Activated CD4-positive, alpha-beta T cell treated with anti-CD3 and anti-CD28 coated beads, Interleukin-2, amount 10 ng/mL, durations not matched to agents 24 days and 14 days (primary cell): ENCODE data around the gene GATB. TPM values are rescaled to one million over a fixed set of nuclear protein-coding genes. Genes with fewer than 3 reads are reported as not detected.

Experiments used
- DNase-seq: peaks from one replicate; pipeline ENCODE4 v3.0.0; 2022
- H3K27ac Mint-ChIP-seq: one replicate; pipeline ENCODE4 v1.8.0; 2022; ENCODE audit warnings: mild to moderate bottlenecking, mixed read lengths
- H3K27me3 Mint-ChIP-seq: one replicate; pipeline ENCODE4 v1.8.0; 2022; ENCODE audit warnings: mixed read lengths
- H3K36me3 Mint-ChIP-seq: one replicate; pipeline ENCODE4 v1.8.0; 2022; ENCODE audit warnings: low read depth, mild to moderate bottlenecking, mixed read lengths
- H3K4me1 Mint-ChIP-seq: one replicate; pipeline ENCODE4 v1.8.0; 2021; ENCODE audit warnings: mixed read lengths
- H3K4me3 Mint-ChIP-seq: one replicate; pipeline ENCODE4 v1.8.0; 2022; ENCODE audit warnings: mild to moderate bottlenecking, moderate library complexity, mixed read lengths
- H3K9me3 Mint-ChIP-seq: one replicate; pipeline ENCODE4 v1.8.0; 2021; ENCODE audit warnings: mixed read lengths
- intact Hi-C: fragments of 100-400 bp; cut with micrococcal nuclease; formaldehyde crosslinking; loops from one replicate; pipeline ENCODE4 v1.15.1; 2023
- total RNA-seq: library from RNA; stranded (reverse); gene quantifications from 2 replicates; pipeline ENCODE4 v1.2.3, GENCODE V29; 2022

The GATB gene
- total RNA-seq, 1 donor from 2014 or later: 20.2 TPM

- intact Hi-C loops: no loop called here
- Mint-ChIP-seq H3K27me3 (peaks cover 11% of the 10 kb centered on the region), H3K4me1 (no peaks in the 10 kb centered on the region), H3K4me3 (no peak overlapping the region), H3K9me3 (peaks cover 4% of the 10 kb centered on the region), H3K36me3 (no peaks in the 10 kb centered on the region), H3K27ac (no peak overlapping the region)
- DNase-seq: no peak
Measured at GRCh38 chr4:151798678-151799416, 38.0 kb upstream of the GATB start.

- Mint-ChIP-seq H3K27me3 (peaks cover 11% of the 10 kb centered on the region), H3K4me1 (no peaks in the 10 kb centered on the region), H3K9me3 (peaks cover 4% of the 10 kb centered on the region), H3K27ac (no peak overlapping the region), H3K4me3 (no peak overlapping the region), H3K36me3 (no peaks in the 10 kb centered on the region)
- intact Hi-C loops: no loop called here
- DNase-seq: no peak
Measured at GRCh38 chr4:151797853-151798252, 37.0 kb upstream of the GATB start.

GRCh38 chr4:151797131-151797530 is 36.3 kb upstream of the GATB start:
- Mint-ChIP-seq H3K27me3 (peaks cover 11% of the 10 kb centered on the region), H3K36me3 (no peaks in the 10 kb centered on the region), H3K4me3 (no peak overlapping the region), H3K27ac (no peak overlapping the region), H3K9me3 (peaks cover 4% of the 10 kb centered on the region), H3K4me1 (no peaks in the 10 kb centered on the region)
- DNase-seq: no peak
- intact Hi-C loops: no loop called here

- Mint-ChIP-seq H3K4me1 (no peaks in the 10 kb centered on the region), H3K9me3 (peaks cover 4% of the 10 kb centered on the region), H3K4me3 (no peak overlapping the region), H3K27ac (no peak overlapping the region), H3K27me3 (peaks cover 12% of the 10 kb centered on the region), H3K36me3 (no peaks in the 10 kb centered on the region)
- intact Hi-C loops: no loop called here
- DNase-seq: no peak
Measured at GRCh38 chr4:151796106-151796505, 35.3 kb upstream of the GATB start.

GRCh38 chr4:151792995-151793394 is 32.2 kb upstream of the GATB start:
- intact Hi-C loops: no loop called here
- no peak overlapping the region for H3K27ac Mint-ChIP-seq
- peaks cover 25% of the 10 kb centered on the region for H3K27me3 Mint-ChIP-seq
- no peak overlapping the region for H3K4me3 Mint-ChIP-seq
- H3K4me1 Mint-ChIP-seq: no peaks in the 10 kb centered on the region
- no peak for DNase-seq
- no peaks in the 10 kb centered on the region for H3K9me3 Mint-ChIP-seq
- no peaks in the 10 kb centered on the region for H3K36me3 Mint-ChIP-seq

- Mint-ChIP-seq H3K27ac (no peak overlapping the region), H3K4me3 (no peak overlapping the region), H3K4me1 (no peaks in the 10 kb centered on the region), H3K36me3 (no peaks in the 10 kb centered on the region), H3K9me3 (no peaks in the 10 kb centered on the region), H3K27me3 (peaks cover 27% of the 10 kb centered on the region)
- DNase-seq: no peak
- intact Hi-C loops: no loop called here
Measured at GRCh38 chr4:151792530-151792929, 31.7 kb upstream of the GATB start.

- no peak for DNase-seq
- Mint-ChIP-seq H3K9me3 (no peaks in the 10 kb centered on the region), H3K27ac (no peak overlapping the region), H3K36me3 (no peaks in the 10 kb centered on the region), H3K4me3 (no peak overlapping the region), H3K27me3 (peaks cover 27% of the 10 kb centered on the region), H3K4me1 (no peaks in the 10 kb centered on the region)
- intact Hi-C loops: no loop called here
Measured at GRCh38 chr4:151788021-151788420, 27.2 kb upstream of the GATB start.

GRCh38 chr4:151786158-151786495 is 25.3 kb upstream of the GATB start:
- Mint-ChIP-seq H3K36me3 (no peaks in the 10 kb centered on the region), H3K4me3 (no peak overlapping the region), H3K27ac (no peak overlapping the region), H3K9me3 (no peaks in the 10 kb centered on the region), H3K4me1 (peaks cover 3% of the 10 kb centered on the region), H3K27me3 (peaks cover 36% of the 10 kb centered on the region)
- DNase-seq: no peak
- intact Hi-C loops: no loop called here

- no peak for DNase-seq
- no peak overlapping the region for H3K4me3 Mint-ChIP-seq
- peaks cover 37% of the 10 kb centered on the region for H3K27me3 Mint-ChIP-seq
- intact Hi-C loops: no loop called here
- no peak overlapping the region for H3K27ac Mint-ChIP-seq
- H3K4me1 Mint-ChIP-seq: peaks cover 3% of the 10 kb centered on the region
- H3K9me3 Mint-ChIP-seq: no peaks in the 10 kb centered on the region
- H3K36me3 Mint-ChIP-seq: no peaks in the 10 kb centered on the region
Measured at GRCh38 chr4:151785484-151786157, 24.8 kb upstream of the GATB start.

- intact Hi-C loops: no loop called here
- no peaks in the 10 kb centered on the region for H3K9me3 Mint-ChIP-seq
- H3K4me3 Mint-ChIP-seq: no peak overlapping the region
- H3K4me1 Mint-ChIP-seq: peaks cover 3% of the 10 kb centered on the region
- H3K36me3 Mint-ChIP-seq: no peaks in the 10 kb centered on the region
- DNase-seq: no peak
- H3K27me3 Mint-ChIP-seq: peaks cover 35% of the 10 kb centered on the region
- H3K27ac Mint-ChIP-seq: no peak overlapping the region
Measured at GRCh38 chr4:151784706-151785105, 23.9 kb upstream of the GATB start.

GRCh38 chr4:151783867-151784266 is 23.1 kb upstream of the GATB start:
- peaks cover 36% of the 10 kb centered on the region for H3K27me3 Mint-ChIP-seq
- intact Hi-C loops: no loop called here
- no peak overlapping the region for H3K27ac Mint-ChIP-seq
- DNase-seq: no peak
- H3K4me3 Mint-ChIP-seq: no peak overlapping the region
- no peaks in the 10 kb centered on the region for H3K36me3 Mint-ChIP-seq
- peaks cover 3% of the 10 kb centered on the region for H3K4me1 Mint-ChIP-seq
- H3K9me3 Mint-ChIP-seq: no peaks in the 10 kb centered on the region

- intact Hi-C loops: no loop called here
- no peaks in the 10 kb centered on the region for H3K9me3 Mint-ChIP-seq
Measured at GRCh38 chr4:151782296-151782695, 21.5 kb upstream of the GATB start.

GRCh38 chr4:151781026-151781425 is 20.2 kb upstream of the GATB start:
- no peak for DNase-seq
- Mint-ChIP-seq H3K36me3 (no peaks in the 10 kb centered on the region), H3K9me3 (no peaks in the 10 kb centered on the region), H3K27ac (no peak overlapping the region), H3K4me3 (no peak overlapping the region), H3K4me1 (peaks cover 3% of the 10 kb centered on the region), H3K27me3 (peaks cover 34% of the 10 kb centered on the region)
- intact Hi-C loops: no loop called here

More at GRCh38 chr4:151782296-151782695, 21.5 kb upstream of the GATB start:
- Mint-ChIP-seq H3K27me3 (peaks cover 32% of the 10 kb centered on the region), H3K36me3 (no peaks in the 10 kb centered on the region), H3K4me1 (peaks cover 3% of the 10 kb centered on the region), H3K4me3 (no peak overlapping the region), H3K27ac (no peak overlapping the region)
- DNase-seq: no peak

GRCh38 chr4:151777471-151777870 is 16.7 kb upstream of the GATB start:
- no peaks in the 10 kb centered on the region for H3K36me3 Mint-ChIP-seq
- intact Hi-C loops: no loop called here
- no peak overlapping the region for H3K4me3 Mint-ChIP-seq
- peaks cover 3% of the 10 kb centered on the region for H3K9me3 Mint-ChIP-seq
- H3K4me1 Mint-ChIP-seq: peaks cover 3% of the 10 kb centered on the region
- H3K27ac Mint-ChIP-seq: no peak overlapping the region
- H3K27me3 Mint-ChIP-seq: peaks cover 30% of the 10 kb centered on the region
- DNase-seq: no peak

- peaks cover 3% of the 10 kb centered on the region for H3K9me3 Mint-ChIP-seq
- peaks cover 25% of the 10 kb centered on the region for H3K27me3 Mint-ChIP-seq
- no peak overlapping the region for H3K4me3 Mint-ChIP-seq
- no peak for DNase-seq
- no peaks in the 10 kb centered on the region for H3K4me1 Mint-ChIP-seq
- intact Hi-C loops: no loop called here
- H3K27ac Mint-ChIP-seq: no peak overlapping the region
- no peaks in the 10 kb centered on the region for H3K36me3 Mint-ChIP-seq
Measured at GRCh38 chr4:151774324-151774723, 13.5 kb upstream of the GATB start.
